ENCODE results near the gene OCA2. TPM values are rescaled to one million over a fixed set of nuclear protein-coding genes. Genes with fewer than 3 reads are reported as not detected.
A peak's percentile ranks its signal among the peaks of the same experiment; 100 is the strongest.
"Not testable (repeated sequence)": the region's sequence is repeated elsewhere in the genome, so short reads cannot be mapped to it uniquely, and the experiment has no call there.

OCA2 gene
- total RNA-seq, 1 donor from 2014 or later = 1.7 TPM

GRCh38 chr15:28123408-28124023 lies 24.4 kb upstream of the OCA2 start:
- Mint-ChIP-seq H3K27ac (ENCODE audit: unreplicated experiment) (peak overlapping the region; percentile 53), H3K9me3 (ENCODE audit: unreplicated experiment) (peaks cover 5% of the 10 kb centered on the region), H3K36me3 (ENCODE audit: unreplicated experiment) (no peaks in the 10 kb centered on the region), H3K27me3 (ENCODE audit: unreplicated experiment) (peaks cover 3% of the 10 kb centered on the region), H3K4me3 (ENCODE audit: unreplicated experiment) (no peak overlapping the region), H3K4me1 (ENCODE audit: low read depth, unreplicated experiment) (peaks cover 11% of the 10 kb centered on the region)
- peak; percentile 90 for DNase-seq
- peak; percentile 68 for TF ChIP-seq CTCF (IDR thresholded peaks at IDR 0.05; ENCODE audit: partially characterized antibody, unreplicated experiment)

DNA sequence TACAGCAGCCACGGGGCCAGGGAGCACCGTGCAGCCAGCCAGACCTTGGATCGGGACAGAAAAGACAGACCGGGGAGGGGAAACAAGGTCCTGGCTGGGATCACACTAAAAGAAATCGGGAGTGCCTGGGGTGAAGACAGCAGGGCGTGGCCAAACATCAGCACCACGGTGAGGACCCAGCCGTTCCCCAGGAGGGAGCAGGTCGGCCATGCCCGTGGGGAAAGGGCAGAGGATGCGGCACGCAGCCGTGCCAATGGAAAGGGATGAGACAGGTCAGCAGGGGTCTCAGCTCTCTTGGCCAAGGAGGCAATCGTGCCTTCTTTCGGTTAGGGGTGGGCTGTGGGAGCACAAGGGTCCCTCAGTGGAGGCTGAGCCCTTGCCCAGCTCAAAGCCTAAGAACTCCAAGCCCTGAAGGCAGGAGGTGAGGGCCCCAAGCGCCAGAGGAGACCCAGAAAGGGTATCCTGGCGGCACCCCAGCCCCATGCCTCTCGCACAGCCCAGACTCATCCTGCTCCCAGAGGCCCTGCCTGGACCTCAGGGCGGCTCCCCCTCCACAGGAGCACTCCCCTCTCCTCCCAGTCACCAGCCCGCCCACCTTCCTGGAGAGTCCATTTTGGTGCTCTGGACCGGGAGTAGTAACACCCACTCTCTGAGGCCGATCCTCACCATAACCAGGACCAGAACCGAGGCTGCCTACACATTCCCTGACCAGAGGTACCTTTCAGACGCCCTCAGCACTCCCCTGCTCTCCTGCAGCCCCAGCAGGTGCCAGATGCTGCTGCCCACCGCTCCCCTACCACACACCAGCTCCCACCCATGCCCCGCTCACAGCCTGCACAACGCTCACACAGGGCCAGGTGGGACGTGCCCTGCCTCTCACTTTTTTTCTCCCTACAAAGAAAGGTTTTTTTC lies 23.2 kb upstream of the OCA2 start:
- TF ChIP-seq CTCF (IDR thresholded peaks at IDR 0.05; ENCODE audit: partially characterized antibody, unreplicated experiment) = no peak
- no peak for DNase-seq
- Mint-ChIP-seq H3K4me1 (ENCODE audit: low read depth, unreplicated experiment) (peaks cover 21% of the 10 kb centered on the region), H3K27me3 (ENCODE audit: unreplicated experiment) (peaks cover 8% of the 10 kb centered on the region), H3K9me3 (ENCODE audit: unreplicated experiment) (peaks cover 5% of the 10 kb centered on the region), H3K36me3 (ENCODE audit: unreplicated experiment) (no peaks in the 10 kb centered on the region), H3K4me3 (ENCODE audit: unreplicated experiment) (no peak overlapping the region), H3K27ac (ENCODE audit: unreplicated experiment) (no peak overlapping the region)

- not testable (repeated sequence) for H3K27me3 Mint-ChIP-seq (ENCODE audit: unreplicated experiment); H3K36me3 Mint-ChIP-seq (ENCODE audit: unreplicated experiment); DNase-seq; H3K4me3 Mint-ChIP-seq (ENCODE audit: unreplicated experiment); H3K27ac Mint-ChIP-seq (ENCODE audit: unreplicated experiment); H3K9me3 Mint-ChIP-seq (ENCODE audit: unreplicated experiment)
- peaks cover 28% of the 10 kb centered on the region for H3K4me1 Mint-ChIP-seq (ENCODE audit: low read depth, unreplicated experiment)
Observed at GRCh38 chr15:28121577-28121976, 22.5 kb upstream of the OCA2 start.

DNA sequence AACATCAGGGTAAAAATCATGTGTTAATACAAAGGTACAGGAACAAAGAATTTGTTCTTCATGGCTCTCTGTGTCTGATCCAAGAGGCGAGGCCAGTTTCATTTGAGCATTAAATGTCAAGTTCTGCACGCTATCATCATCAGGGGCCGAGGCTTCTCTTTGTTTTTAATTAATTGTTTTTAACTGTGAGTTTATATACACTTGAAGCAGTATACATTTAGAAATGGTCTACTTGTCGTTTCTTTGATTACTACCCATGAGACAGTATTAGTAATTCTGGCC lies 21.2 kb upstream of the OCA2 start:
- Mint-ChIP-seq H3K4me3 (ENCODE audit: unreplicated experiment) (no peak overlapping the region), H3K9me3 (ENCODE audit: unreplicated experiment) (peaks cover 2% of the 10 kb centered on the region), H3K4me1 (ENCODE audit: low read depth, unreplicated experiment) (peaks cover 33% of the 10 kb centered on the region), H3K27ac (ENCODE audit: unreplicated experiment) (no peak overlapping the region), H3K27me3 (ENCODE audit: unreplicated experiment) (peaks cover 9% of the 10 kb centered on the region), H3K36me3 (ENCODE audit: unreplicated experiment) (no peaks in the 10 kb centered on the region)
- no peak for TF ChIP-seq CTCF (IDR thresholded peaks at IDR 0.05; ENCODE audit: partially characterized antibody, unreplicated experiment)
- DNase-seq = no peak

DNA sequence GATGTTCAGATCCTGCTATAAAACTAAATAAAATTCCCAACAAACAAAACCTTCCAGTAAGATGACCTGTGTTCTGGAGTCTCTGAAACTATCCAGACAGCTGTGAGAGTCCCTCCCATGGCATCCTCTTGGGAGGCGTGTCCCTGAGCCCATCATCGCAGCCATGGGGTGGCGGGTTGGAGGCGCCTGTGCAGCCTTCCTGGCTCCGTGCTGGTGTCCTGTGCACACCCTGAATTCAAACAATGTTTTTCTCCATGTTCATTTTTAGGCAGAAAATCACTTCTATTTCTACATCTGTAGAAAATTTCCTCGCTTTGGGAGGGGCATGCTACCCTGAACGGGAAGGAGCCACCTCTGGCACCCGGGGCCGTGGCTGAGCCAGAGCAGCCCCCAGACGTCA lies 19.4 kb upstream of the OCA2 start:
- DNase-seq = no peak
- no peak overlapping the region for H3K4me3 Mint-ChIP-seq (ENCODE audit: unreplicated experiment)
- H3K4me1 Mint-ChIP-seq (ENCODE audit: low read depth, unreplicated experiment) = peaks cover 36% of the 10 kb centered on the region
- peaks cover 9% of the 10 kb centered on the region for H3K27me3 Mint-ChIP-seq (ENCODE audit: unreplicated experiment)
- TF ChIP-seq CTCF (IDR thresholded peaks at IDR 0.05; ENCODE audit: partially characterized antibody, unreplicated experiment) = no peak
- no peak overlapping the region for H3K27ac Mint-ChIP-seq (ENCODE audit: unreplicated experiment)
- no peaks in the 10 kb centered on the region for H3K36me3 Mint-ChIP-seq (ENCODE audit: unreplicated experiment)
- peaks cover 2% of the 10 kb centered on the region for H3K9me3 Mint-ChIP-seq (ENCODE audit: unreplicated experiment)

All from glutamatergic neuron (in vitro differentiated cells).